ENCODE results near the gene KDM4B.
"Not testable (repeated sequence)": the region's sequence is repeated elsewhere in the genome, so short reads cannot be mapped to it uniquely, and the experiment has no call there.

The KDM4B gene

GRCh38 chr19:5172859-5173630 lies 204.1 kb downstream of the KDM4B start:
- peak; percentile 87 for DNase-seq (ENCODE audit: low read depth)

GRCh38 chr19:5173993-5174392 lies 205.1 kb downstream of the KDM4B start:
- no peak for DNase-seq (ENCODE audit: low read depth)

More at GRCh38 chr19:5172859-5173630, 204.1 kb downstream of the KDM4B start:
- no peak overlapping the region for H3K4me3 ChIP-seq (ENCODE audit: low read depth, low read length)

GRCh38 chr19:5177745-5178450 lies 209.0 kb downstream of the KDM4B start:
- no peak for DNase-seq (ENCODE audit: low read depth)
- H3K4me3 ChIP-seq (ENCODE audit: low read depth, low read length) = no peak overlapping the region

More at GRCh38 chr19:5173993-5174392, 205.1 kb downstream of the KDM4B start:
- H3K4me3 ChIP-seq (ENCODE audit: low read depth, low read length) = no peak overlapping the region

- no peak overlapping the region for H3K4me3 ChIP-seq (ENCODE audit: low read depth, low read length)
- no peak for DNase-seq (ENCODE audit: low read depth)
Measured at GRCh38 chr19:5178841-5179240, 209.9 kb downstream of the KDM4B start.

- no peak overlapping the region for H3K4me3 ChIP-seq (ENCODE audit: low read depth, low read length)
- no peak for DNase-seq (ENCODE audit: low read depth)
Measured at GRCh38 chr19:5179256-5179655, 210.3 kb downstream of the KDM4B start.

GRCh38 chr19:5181329-5181728 lies 212.4 kb downstream of the KDM4B start:
- no peak for DNase-seq (ENCODE audit: low read depth)
- H3K4me3 ChIP-seq (ENCODE audit: low read depth, low read length) = no peak overlapping the region

- no peak for DNase-seq (ENCODE audit: low read depth)
- H3K4me3 ChIP-seq (ENCODE audit: low read depth, low read length) = no peak overlapping the region
Measured at GRCh38 chr19:5182751-5183150, 213.8 kb downstream of the KDM4B start.

GRCh38 chr19:5183616-5184015 lies 214.7 kb downstream of the KDM4B start:
- DNase-seq (ENCODE audit: low read depth) = no peak
- H3K4me3 ChIP-seq (ENCODE audit: low read depth, low read length) = no peak overlapping the region

- H3K4me3 ChIP-seq (ENCODE audit: low read depth, low read length) = no peak overlapping the region
- DNase-seq (ENCODE audit: low read depth) = no peak
Measured at GRCh38 chr19:5184930-5185329, 216.0 kb downstream of the KDM4B start.

GRCh38 chr19:5186293-5187050 lies 217.6 kb downstream of the KDM4B start:
- no peak overlapping the region for H3K4me3 ChIP-seq (ENCODE audit: low read depth, low read length)
- DNase-seq (ENCODE audit: low read depth) = peak; percentile 25

- no peak overlapping the region for H3K4me3 ChIP-seq (ENCODE audit: low read depth, low read length)
- no peak for DNase-seq (ENCODE audit: low read depth)
Measured at GRCh38 chr19:5188548-5189317, 219.8 kb downstream of the KDM4B start.

- DNase-seq (ENCODE audit: low read depth) = no peak
- no peak overlapping the region for H3K4me3 ChIP-seq (ENCODE audit: low read depth, low read length)
Measured at GRCh38 chr19:5189318-5189607, 220.3 kb downstream of the KDM4B start.

GRCh38 chr19:5191091-5191490 lies 222.2 kb downstream of the KDM4B start:
- H3K4me3 ChIP-seq (ENCODE audit: low read depth, low read length) = no peak overlapping the region
- DNase-seq (ENCODE audit: low read depth) = no peak

GRCh38 chr19:5192568-5192967 lies 223.7 kb downstream of the KDM4B start:
- no peak for DNase-seq (ENCODE audit: low read depth)
- no peak overlapping the region for H3K4me3 ChIP-seq (ENCODE audit: low read depth, low read length)

GRCh38 chr19:5193192-5193591 lies 224.3 kb downstream of the KDM4B start:
- no peak overlapping the region for H3K4me3 ChIP-seq (ENCODE audit: low read depth, low read length)
- no peak for DNase-seq (ENCODE audit: low read depth)

- DNase-seq (ENCODE audit: low read depth) = no peak
- H3K4me3 ChIP-seq (ENCODE audit: low read depth, low read length) = no peak overlapping the region
Measured at GRCh38 chr19:5194641-5195040, 225.7 kb downstream of the KDM4B start.

GRCh38 chr19:5195587-5195986 lies 226.7 kb downstream of the KDM4B start:
- DNase-seq (ENCODE audit: low read depth); H3K4me3 ChIP-seq (ENCODE audit: low read depth, low read length): not testable (repeated sequence)

- DNase-seq (ENCODE audit: low read depth) = no peak
Measured at GRCh38 chr19:5196832-5197231, 227.9 kb downstream of the KDM4B start.

GRCh38 chr19:5200844-5201243 lies 231.9 kb downstream of the KDM4B start:
- no peak overlapping the region for H3K4me3 ChIP-seq (ENCODE audit: low read depth, low read length)
- DNase-seq (ENCODE audit: low read depth) = no peak

More at GRCh38 chr19:5196832-5197231, 227.9 kb downstream of the KDM4B start:
- no peak overlapping the region for H3K4me3 ChIP-seq (ENCODE audit: low read depth, low read length)

- no peak for DNase-seq (ENCODE audit: low read depth)
- H3K4me3 ChIP-seq (ENCODE audit: low read depth, low read length) = no peak overlapping the region
Measured at GRCh38 chr19:5202553-5202952, 233.6 kb downstream of the KDM4B start.

All from skeletal muscle cell (primary cell).